T-cell (primary cell): Measurements from ENCODE around the gene POT1. TPM values are rescaled to one million over a fixed set of nuclear protein-coding genes. Genes with fewer than 3 reads are reported as not detected.

ENCODE experiments used
- ATAC-seq, 4 experiments: fragments of 200-7000 bp in 3 of 4; fragments of 150-1000 bp in 1 of 4; cut with Tn5 transposase; replicated peaks in 1 of 4; 1 replicate in 3 of 4; 2 replicates in 1 of 4; pipeline ENCODE4 v1.10.0; 2021; ENCODE audit warnings: moderate library complexity in 3 of 4, mild to moderate bottlenecking in 2 of 4, moderate number of reproducible peaks in 1 of 4
- CTCF ChIA-PET, 2 donors: fragments of 300-600 bp; sonication (Branson Sonifier 250); formaldehyde crosslinking; loops; one replicate each; lab custom pipeline; 2022; ENCODE audit warnings: antibody characterized with exemption in 2 of 2; lab: Charles Lee
- POLR2A ChIA-PET, 2 donors: fragments of 300-600 bp; sonication (Branson Sonifier 250); formaldehyde crosslinking; loops; one replicate each; lab custom pipeline; 2022; ENCODE audit warnings: antibody characterized with exemption in 2 of 2; lab: Charles Lee
- DNase-seq, 35 experiments: peaks; one replicate each; pipeline versions ENCODE4 v3.0.0 to v3.0.0-alpha.2; 2013 to 2023
- H3K27ac ChIP-seq: one replicate; pipeline ENCODE4 v1.5.1; 2013; ENCODE audit warnings: low read length
- H3K27me3 ChIP-seq, 2 experiments: replicated peaks in 1 of 2; 1 replicate in 1 of 2; 2 replicates in 1 of 2; pipeline versions ENCODE4 v1.6.1 to v1.7.0; 2013; ENCODE audit warnings: low read length in 1 of 2, mixed read lengths in 1 of 2; ENCODE audit not compliant: control insufficient read depth in 2 of 2, insufficient read depth in 2 of 2; ENCODE audit errors: extremely low read depth in 1 of 2
- H3K36me3 ChIP-seq, 2 donors: 1 replicate in 1 of 2; 2 replicates in 1 of 2; pipeline versions ENCODE4 v1.6.1 to v1.7.0; 2013; ENCODE audit warnings: low read length in 1 of 2; ENCODE audit not compliant: control insufficient read depth in 2 of 2, insufficient read depth in 1 of 2; ENCODE audit errors: extremely low read depth in 1 of 2
- H3K4me1 ChIP-seq, 2 experiments: 1 replicate in 1 of 2; 2 replicates in 1 of 2; pipeline versions ENCODE4 v1.6.1 to v1.7.0; 2013; ENCODE audit warnings: low read length in 2 of 2, mixed read lengths in 1 of 2; ENCODE audit not compliant: insufficient read depth in 2 of 2, control insufficient read depth in 1 of 2; ENCODE audit errors: extremely low read depth in 1 of 2
- H3K4me3 ChIP-seq, 2 donors: 1 replicate in 1 of 2; 2 replicates in 1 of 2; pipeline versions ENCODE4 v1.5.1 to v1.7.0; 2013; ENCODE audit warnings: mild to moderate bottlenecking in 2 of 2, low read length in 1 of 2, moderate library complexity in 1 of 2; ENCODE audit not compliant: control insufficient read depth in 1 of 2; ENCODE audit errors: extremely low read depth in 1 of 2
- H3K9me3 ChIP-seq: 2 replicates; pipeline ENCODE4 v1.7.0; 2013
- H3K27ac Mint-ChIP-seq, 2 donors: one replicate each; pipeline ENCODE4 v1.8.0; 2020 to 2021; ENCODE audit warnings: mild to moderate bottlenecking in 2 of 2, mixed read lengths in 2 of 2
- H3K27me3 Mint-ChIP-seq, 2 donors: one replicate each; pipeline ENCODE4 v1.8.0; 2021 to 2022; ENCODE audit warnings: mixed read lengths in 2 of 2
- H3K36me3 Mint-ChIP-seq: one replicate; pipeline ENCODE4 v1.8.0; 2021; ENCODE audit warnings: mixed read lengths
- H3K4me1 Mint-ChIP-seq, 3 donors: one replicate each; pipeline ENCODE4 v1.8.0; 2020 to 2022; ENCODE audit warnings: mixed read lengths in 3 of 3, mild to moderate bottlenecking in 1 of 3
- H3K4me3 Mint-ChIP-seq, 3 donors: one replicate each; pipeline ENCODE4 v1.8.0; 2020 to 2022; ENCODE audit warnings: mild to moderate bottlenecking in 3 of 3, mixed read lengths in 3 of 3, moderate library complexity in 3 of 3
- H3K9me3 Mint-ChIP-seq, 3 donors: one replicate each; pipeline ENCODE4 v1.8.0; 2020 to 2022; ENCODE audit warnings: mixed read lengths in 3 of 3
- WGBS: methylation state at CpG from one replicate; pipeline ENCODE4 v1.1.5; 2013; ENCODE audit warnings: missing lambda C conversion rate; ENCODE audit not compliant: insufficient coverage; 5-methylcytosine and 5-hydroxymethylcytosine counted together
- total RNA-seq, 35 experiments: library from RNA in 6 of 35; stranded (reverse) in 6 of 35; fragments of 120-200 nt in 1 of 35; gene quantifications; one replicate each; pipeline versions ENCODE4 v1.2.1 to v1.2.4 and lab custom pipeline; 2013 to 2026

POT1 gene
- total RNA-seq, 5 donors from 2014 or later (not counting 1 experiment from before 2014, with no cell fraction given), result 17.6 to 27.9 (median 23.2) TPM

GRCh38 chr7:124792696-124793095 lies 136.9 kb downstream of the POT1 start:
- 76% methylated on average over 3 of the region's 3 CpGs for WGBS
- Histone ChIP-seq H3K4me3 (no peak overlapping the region), H3K27ac (no peak overlapping the region), H3K27me3 (no peaks in the 10 kb centered on the region), H3K9me3 (no peaks in the 10 kb centered on the region), H3K4me1 (no peaks in the 10 kb centered on the region), H3K36me3 (no peaks in the 10 kb centered on the region)
- H3K4me1 Mint-ChIP-seq, result no peaks in the 10 kb centered on the region
- no peak overlapping the region for H3K4me3 Mint-ChIP-seq
- ChIA-PET CTCF (no interaction called here), POLR2A (no interaction called here)
- no peaks in the 10 kb centered on the region for H3K36me3 Mint-ChIP-seq
- ATAC-seq, result no peak
- H3K27ac Mint-ChIP-seq, result no peak overlapping the region
- peaks cover 0 to 13% (median 4%) of the 10 kb centered on the region in 3 donors for H3K9me3 Mint-ChIP-seq
- no peak for DNase-seq
- peaks cover 18 to 21% of the 10 kb centered on the region in 2 donors for H3K27me3 Mint-ChIP-seq

DNA sequence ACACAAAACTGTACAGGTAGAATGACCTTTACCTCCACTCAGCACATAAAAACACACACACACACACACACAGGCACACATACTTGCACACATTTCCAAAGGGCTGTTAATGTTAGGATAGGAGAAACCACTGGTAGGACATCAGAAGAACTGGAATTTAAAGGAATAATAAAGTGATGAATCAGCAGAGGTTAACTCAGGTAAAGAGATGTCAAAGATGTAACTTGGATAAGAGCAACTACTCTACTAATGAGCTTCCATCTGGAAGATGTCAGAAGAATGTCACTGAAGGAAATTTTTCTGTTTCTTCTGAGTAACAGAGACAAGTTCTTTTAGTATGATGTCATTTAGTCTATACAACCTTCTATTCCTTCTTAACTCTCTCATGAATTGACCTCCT lies 137.6 kb downstream of the POT1 start:
- no peak overlapping the region for H3K27ac ChIP-seq
- ATAC-seq (no peak), DNase-seq (no peak)
- Mint-ChIP-seq H3K27me3 (peaks cover 17 to 21% of the 10 kb centered on the region in 2 donors), H3K27ac (no peak overlapping the region), H3K36me3 (no peaks in the 10 kb centered on the region), H3K9me3 (peaks cover 0 to 13% (median 4%) of the 10 kb centered on the region in 3 donors), H3K4me1 (no peaks in the 10 kb centered on the region), H3K4me3 (no peak overlapping the region)
- no peaks in the 10 kb centered on the region for H3K27me3 ChIP-seq
- ChIA-PET CTCF (no interaction called here), POLR2A (no interaction called here)
- no peak overlapping the region for H3K4me3 ChIP-seq
- H3K9me3 ChIP-seq, result no peaks in the 10 kb centered on the region
- no peaks in the 10 kb centered on the region for H3K4me1 ChIP-seq
- H3K36me3 ChIP-seq, result no peaks in the 10 kb centered on the region

DNA sequence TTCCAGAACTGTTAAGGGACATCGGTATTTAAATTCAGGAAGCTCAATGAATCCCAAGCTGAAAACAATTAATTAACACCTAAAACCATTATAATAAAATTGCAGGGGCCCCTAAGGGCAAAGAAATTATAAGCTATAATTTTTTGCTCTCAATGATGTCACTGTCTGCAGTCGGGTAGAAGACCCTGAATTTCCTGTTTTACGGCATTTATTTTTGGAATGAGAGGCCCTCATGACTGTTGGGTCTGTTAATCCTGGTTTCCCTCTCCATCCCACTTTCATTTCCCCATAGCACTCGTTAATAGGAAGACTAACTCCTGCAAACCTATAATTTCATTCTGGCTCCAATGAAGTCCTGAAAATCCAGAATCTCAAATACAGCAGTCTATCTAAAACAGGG lies 138.2 kb downstream of the POT1 start:
- no peaks in the 10 kb centered on the region for H3K9me3 ChIP-seq
- Mint-ChIP-seq H3K9me3 (peaks cover 0 to 10% (median 2%) of the 10 kb centered on the region in 3 donors), H3K4me1 (no peaks in the 10 kb centered on the region), H3K27ac (no peak overlapping the region), H3K27me3 (peaks cover 17 to 21% of the 10 kb centered on the region in 2 donors), H3K36me3 (no peaks in the 10 kb centered on the region), H3K4me3 (no peak overlapping the region)
- CTCF ChIA-PET, result no interaction called here
- no peak overlapping the region for H3K27ac ChIP-seq
- no peak overlapping the region for H3K4me3 ChIP-seq
- ATAC-seq (no peak), DNase-seq (no peak)
- no peaks in the 10 kb centered on the region for H3K36me3 ChIP-seq
- H3K4me1 ChIP-seq, result no peaks in the 10 kb centered on the region
- H3K27me3 ChIP-seq, result no peaks in the 10 kb centered on the region
- POLR2A ChIA-PET, result no interaction called here
- WGBS, result 78% methylated on average over 3 of the region's 4 CpGs

DNA sequence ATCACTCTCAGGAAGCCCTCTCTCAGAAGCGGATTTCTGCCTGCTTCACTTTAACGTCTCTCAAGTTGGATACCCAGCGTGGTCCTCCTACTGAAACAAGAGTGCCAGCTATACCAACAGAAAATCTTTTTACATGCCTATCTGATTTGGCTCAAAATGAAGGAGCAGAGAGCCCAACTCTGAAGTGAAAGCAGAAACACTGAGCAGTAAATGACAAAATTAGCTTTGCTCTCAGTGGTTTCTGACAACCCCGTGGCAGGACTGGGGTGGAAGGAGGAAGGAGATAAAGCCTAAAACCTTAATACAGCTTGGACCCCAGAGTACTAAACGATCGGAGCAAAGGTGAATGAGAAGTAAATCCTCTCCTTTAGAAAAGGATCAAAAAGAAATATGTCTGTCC lies 139.0 kb downstream of the POT1 start:
- H3K4me1 Mint-ChIP-seq, result no peaks in the 10 kb centered on the region
- 68% methylated on average over 3 of the region's 6 CpGs for WGBS
- Histone ChIP-seq H3K4me3 (no peak overlapping the region), H3K4me1 (no peaks in the 10 kb centered on the region), H3K9me3 (no peaks in the 10 kb centered on the region), H3K36me3 (no peaks in the 10 kb centered on the region), H3K27me3 (no peaks in the 10 kb centered on the region), H3K27ac (no peak overlapping the region)
- POLR2A ChIA-PET, result no interaction called here
- no peak overlapping the region for H3K4me3 Mint-ChIP-seq
- DNase-seq, result no peak
- peaks cover 0 to 2% (median 0%) of the 10 kb centered on the region in 3 donors for H3K9me3 Mint-ChIP-seq
- no peaks in the 10 kb centered on the region for H3K36me3 Mint-ChIP-seq
- H3K27me3 Mint-ChIP-seq, result peaks cover 20 to 21% of the 10 kb centered on the region in 2 donors
- CTCF ChIA-PET, result no interaction called here
- H3K27ac Mint-ChIP-seq, result no peak overlapping the region
- ATAC-seq, result no peak

DNA sequence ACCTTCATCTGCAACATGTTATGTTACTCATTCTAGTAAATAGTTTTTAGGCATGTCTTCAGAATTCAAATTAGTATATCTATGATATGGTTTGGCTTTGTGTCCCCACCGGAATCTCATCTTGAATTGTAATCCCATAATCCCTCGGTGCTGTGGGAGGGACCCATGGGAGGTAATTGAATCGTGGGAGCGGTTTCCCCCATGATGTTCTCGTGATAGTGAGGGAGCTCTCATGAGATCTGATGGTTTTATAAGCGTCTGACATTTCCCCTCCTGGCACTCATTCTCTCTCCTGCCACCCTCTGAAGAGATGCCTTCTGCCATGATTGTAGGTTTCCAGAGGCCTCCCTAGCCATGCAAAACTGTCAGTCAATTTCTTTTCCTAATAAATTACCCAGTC lies 143.6 kb downstream of the POT1 start:
- Histone ChIP-seq H3K27me3 (peaks cover 0 to 5% of the 10 kb centered on the region in 2 experiments), H3K4me1 (no peaks in the 10 kb centered on the region), H3K4me3 (no peak overlapping the region), H3K9me3 (no peaks in the 10 kb centered on the region), H3K27ac (no peak overlapping the region), H3K36me3 (no peaks in the 10 kb centered on the region)
- Mint-ChIP-seq H3K4me3 (no peak overlapping the region), H3K36me3 (no peaks in the 10 kb centered on the region), H3K27me3 (peaks cover 7 to 10% of the 10 kb centered on the region in 2 donors), H3K9me3 (no peaks in the 10 kb centered on the region), H3K27ac (no peak overlapping the region), H3K4me1 (no peaks in the 10 kb centered on the region)
- POLR2A ChIA-PET, result no interaction called here
- CTCF ChIA-PET, result no interaction called here
- no CpG with 5 or more reads among the region's 6 CpGs for WGBS
- ATAC-seq (no peak), DNase-seq (no peak)

DNA sequence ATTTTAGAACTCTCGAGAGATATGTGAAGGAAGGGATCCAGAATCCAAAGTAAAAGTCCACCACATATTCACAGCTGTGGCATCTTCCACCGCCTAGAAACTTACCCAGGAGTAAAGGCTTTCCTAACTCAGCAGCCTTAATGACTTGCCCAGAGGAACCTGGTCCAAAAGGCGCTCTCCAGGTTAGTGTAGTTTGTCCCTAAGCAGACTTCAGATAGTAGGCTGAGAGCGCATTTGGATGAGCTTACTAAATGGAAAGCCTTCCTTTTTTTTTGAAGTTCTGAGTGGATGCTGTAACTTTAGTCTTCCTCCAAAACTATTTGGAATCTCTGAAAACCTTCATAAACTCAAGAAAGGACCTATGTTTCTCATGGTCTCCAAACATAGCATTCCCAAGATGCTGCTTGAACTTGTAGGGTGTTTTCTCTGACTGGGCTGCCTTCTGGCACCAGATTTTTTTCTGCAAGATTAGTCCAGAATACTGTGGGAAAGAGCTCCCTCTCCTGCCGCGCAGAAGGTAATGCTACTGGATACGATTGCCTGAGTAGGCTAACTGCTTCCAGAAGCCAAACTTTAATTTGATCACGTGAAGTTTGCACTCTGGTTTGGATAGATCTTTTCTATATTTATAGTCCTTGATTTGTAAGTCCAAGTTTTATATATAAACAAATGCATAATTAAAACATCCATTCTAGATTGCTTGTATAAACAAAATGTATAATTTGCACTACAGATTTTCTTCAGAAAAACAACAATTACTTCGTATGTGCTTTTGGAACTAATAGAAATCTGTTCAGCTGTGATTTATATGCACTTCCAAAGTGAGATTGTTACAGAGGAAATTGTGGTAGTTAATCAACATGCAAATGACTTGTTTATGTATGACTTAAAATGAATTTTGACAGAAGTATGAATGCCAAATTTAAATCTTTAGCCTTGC lies 144.5 kb downstream of the POT1 start:
- H3K4me1 Mint-ChIP-seq, result no peaks in the 10 kb centered on the region
- no peaks in the 10 kb centered on the region for H3K9me3 Mint-ChIP-seq
- ATAC-seq (no peak), DNase-seq (peak in 1 of 35 experiments; percentile 7)
- CTCF ChIA-PET, result no interaction called here
- no peak overlapping the region for H3K4me3 ChIP-seq
- POLR2A ChIA-PET, result no interaction called here
- H3K27me3 Mint-ChIP-seq, result peaks cover 3 to 7% of the 10 kb centered on the region in 2 donors
- no peak overlapping the region for H3K4me3 Mint-ChIP-seq
- no peak overlapping the region for H3K27ac Mint-ChIP-seq
- H3K9me3 ChIP-seq, result no peaks in the 10 kb centered on the region
- H3K27me3 ChIP-seq, result peaks cover 0 to 5% of the 10 kb centered on the region in 2 experiments
- H3K4me1 ChIP-seq, result no peaks in the 10 kb centered on the region
- H3K27ac ChIP-seq, result no peak overlapping the region
- no peaks in the 10 kb centered on the region for H3K36me3 Mint-ChIP-seq
- H3K36me3 ChIP-seq, result no peaks in the 10 kb centered on the region
- WGBS, result 0% methylated on average over 3 of the region's 9 CpGs
